Thoracic aorta (tissue), 2 donors: ENCODE results near the gene CCNL1. TPM values are rescaled to one million over a fixed set of nuclear protein-coding genes. Genes with fewer than 3 reads are reported as not detected.

Experiments
- ATAC-seq: fragments of 150-250 bp; one replicate; pipeline ENCODE4 v1.8.0; 2017; ENCODE audit warnings: low read depth; ENCODE audit not compliant: insufficient number of reproducible peaks, low FRiP score
- DNase-seq: peaks from one replicate; pipeline ENCODE4 v3.0.0-alpha.2; 2020; ENCODE audit warnings: low spot score
- H3K27ac ChIP-seq, 2 donors: fragments of 200-600 bp; sonication (generic); 1 replicate in 1 of 2; 2 replicates in 1 of 2; pipeline ENCODE4 v1.5.1; 2016; ENCODE audit warnings: mild to moderate bottlenecking in 2 of 2, moderate library complexity in 2 of 2
- H3K27me3 ChIP-seq: fragments of 200-600 bp; sonication (generic); replicated peaks from 2 replicates; pipeline ENCODE4 v1.6.0; 2016; ENCODE audit warnings: mild to moderate bottlenecking; ENCODE audit not compliant: insufficient read depth
- H3K36me3 ChIP-seq: fragments of 200-600 bp; sonication (generic); one replicate; pipeline ENCODE4 v1.5.1; 2016
- H3K4me1 ChIP-seq, 2 donors: fragments of 200-600 bp; sonication (generic); 1 replicate in 1 of 2; 2 replicates in 1 of 2; pipeline versions ENCODE4 v1.5.1 to v1.6.0; 2016; ENCODE audit warnings: low read depth in 2 of 2, mild to moderate bottlenecking in 1 of 2; ENCODE audit not compliant: control insufficient read depth in 1 of 2
- H3K4me3 ChIP-seq: fragments of 200-600 bp; sonication (generic); 2 replicates; pipeline ENCODE4 v1.5.1; 2016; ENCODE audit warnings: mild to moderate bottlenecking
- H3K9me3 ChIP-seq: fragments of 200-600 bp; sonication (generic); 2 replicates; pipeline ENCODE4 v1.5.1; 2016
- total RNA-seq, 2 donors: library from RNA; depleted of rRNA; stranded (reverse); fragments of >200 nt; gene quantifications; one replicate each; pipeline versions ENCODE4 v1.1.0 to v1.2.3, GENCODE V29; 2016
- TF ChIP-seq, protein P1 (sequence below): fragments of 200-600 bp; sonication (generic); IDR thresholded peaks from one replicate; pipeline ENCODE4 v1.5.1; 2019; ENCODE audit warnings: antibody characterized with exemption

Gene CCNL1
- total RNA-seq, 2 donors from 2014 or later, result 210 to 387 TPM

DNA sequence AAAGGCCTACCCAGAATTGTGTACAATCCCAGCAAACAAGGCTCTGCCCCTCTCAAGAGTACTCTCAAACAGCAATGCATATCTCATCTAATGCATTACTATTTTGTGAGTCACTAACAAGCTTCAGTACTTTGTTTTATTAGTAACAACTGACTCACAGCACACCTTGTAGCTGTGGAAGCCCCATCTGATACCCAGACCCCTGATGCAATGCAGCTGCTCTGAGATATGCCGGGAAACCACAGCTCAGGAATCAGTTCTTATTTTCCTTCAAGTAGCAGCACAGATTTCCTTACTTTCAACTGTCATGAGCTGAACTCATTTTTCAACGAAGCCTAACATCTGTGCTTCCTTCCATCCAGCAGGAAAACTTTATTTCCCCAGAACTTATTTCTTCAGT is 37.8 kb downstream of the CCNL1 start:
- H3K4me1 ChIP-seq, result no peaks in the 10 kb centered on the region
- H3K27me3 ChIP-seq, result no peaks in the 10 kb centered on the region
- DNase-seq (no peak), ATAC-seq (no peak)
- H3K36me3 ChIP-seq, result no peaks in the 10 kb centered on the region
- H3K27ac ChIP-seq, result no peak overlapping the region
- no peaks in the 10 kb centered on the region for H3K9me3 ChIP-seq
- TF ChIP-seq, protein P1, sequence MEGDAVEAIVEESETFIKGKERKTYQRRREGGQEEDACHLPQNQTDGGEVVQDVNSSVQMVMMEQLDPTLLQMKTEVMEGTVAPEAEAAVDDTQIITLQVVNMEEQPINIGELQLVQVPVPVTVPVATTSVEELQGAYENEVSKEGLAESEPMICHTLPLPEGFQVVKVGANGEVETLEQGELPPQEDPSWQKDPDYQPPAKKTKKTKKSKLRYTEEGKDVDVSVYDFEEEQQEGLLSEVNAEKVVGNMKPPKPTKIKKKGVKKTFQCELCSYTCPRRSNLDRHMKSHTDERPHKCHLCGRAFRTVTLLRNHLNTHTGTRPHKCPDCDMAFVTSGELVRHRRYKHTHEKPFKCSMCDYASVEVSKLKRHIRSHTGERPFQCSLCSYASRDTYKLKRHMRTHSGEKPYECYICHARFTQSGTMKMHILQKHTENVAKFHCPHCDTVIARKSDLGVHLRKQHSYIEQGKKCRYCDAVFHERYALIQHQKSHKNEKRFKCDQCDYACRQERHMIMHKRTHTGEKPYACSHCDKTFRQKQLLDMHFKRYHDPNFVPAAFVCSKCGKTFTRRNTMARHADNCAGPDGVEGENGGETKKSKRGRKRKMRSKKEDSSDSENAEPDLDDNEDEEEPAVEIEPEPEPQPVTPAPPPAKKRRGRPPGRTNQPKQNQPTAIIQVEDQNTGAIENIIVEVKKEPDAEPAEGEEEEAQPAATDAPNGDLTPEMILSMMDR, result no peak
- H3K4me3 ChIP-seq, result no peak overlapping the region

DNA sequence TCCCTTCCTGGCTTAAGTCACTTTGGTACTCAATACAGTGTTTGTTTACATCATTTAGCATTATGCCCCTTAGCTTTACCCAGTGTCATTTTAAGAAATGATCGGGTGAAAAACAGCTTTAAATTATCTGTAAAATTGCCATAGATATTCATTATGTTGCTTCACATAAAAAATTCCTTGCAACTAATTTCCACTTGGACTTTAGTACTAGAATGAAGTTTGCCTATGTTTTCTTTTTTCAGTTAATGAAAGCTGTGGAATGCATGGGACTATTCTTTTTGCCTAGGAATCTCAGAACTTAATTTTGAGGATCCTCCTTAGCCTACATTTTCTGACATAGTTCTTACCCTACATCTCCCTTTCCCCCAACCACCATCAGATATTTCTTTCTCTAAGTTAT is 38.4 kb downstream of the CCNL1 start:
- DNase-seq (no peak), ATAC-seq (no peak)
- H3K4me3 ChIP-seq, result no peak overlapping the region
- H3K9me3 ChIP-seq, result no peaks in the 10 kb centered on the region
- no peaks in the 10 kb centered on the region for H3K4me1 ChIP-seq
- H3K36me3 ChIP-seq, result no peaks in the 10 kb centered on the region
- TF ChIP-seq, protein P1, result no peak
- no peak overlapping the region for H3K27ac ChIP-seq
- H3K27me3 ChIP-seq, result no peaks in the 10 kb centered on the region

DNA sequence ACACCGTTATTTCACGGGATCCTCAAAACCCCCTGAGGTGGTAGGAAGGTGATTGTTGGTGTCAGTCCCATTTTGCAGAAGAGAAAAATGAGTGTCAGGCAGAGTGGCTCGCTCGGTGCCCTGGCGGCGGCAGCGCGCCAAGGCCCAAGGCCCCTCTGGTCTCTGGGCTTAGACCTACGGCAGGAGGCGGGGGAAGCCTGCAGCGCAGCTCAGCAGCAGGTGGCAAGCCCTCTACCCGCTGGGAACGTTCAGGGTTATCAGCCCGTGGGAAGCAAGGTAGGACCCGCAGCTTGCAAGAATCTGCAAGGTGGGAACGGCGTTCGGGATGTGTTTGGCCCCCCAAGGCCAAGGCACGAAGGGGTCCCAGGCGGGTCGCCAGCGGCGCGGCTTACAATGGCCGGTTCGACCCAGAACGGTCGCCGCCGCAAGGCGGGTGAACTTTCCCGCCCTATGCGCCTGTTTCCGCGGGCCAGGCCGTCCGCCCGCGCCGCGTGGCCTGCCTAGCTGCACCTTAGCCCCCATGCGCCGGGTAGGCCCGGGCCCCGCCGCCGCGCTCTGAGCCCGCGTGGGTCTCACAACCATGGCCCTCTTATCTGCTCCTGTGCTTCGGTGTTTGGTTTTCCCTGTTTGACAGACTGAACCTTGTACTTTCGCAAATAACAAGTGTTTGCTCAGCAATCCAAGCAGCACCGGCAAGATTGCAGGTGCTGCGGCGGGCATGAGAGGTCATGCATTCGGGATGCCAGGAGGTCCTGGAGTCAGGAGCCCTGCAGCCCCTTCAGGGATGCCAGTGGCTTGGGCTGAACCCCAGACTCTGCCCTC is 39.7 kb downstream of the CCNL1 start:
- Histone ChIP-seq H3K27ac (no peak overlapping the region), H3K36me3 (no peaks in the 10 kb centered on the region), H3K4me3 (no peak overlapping the region), H3K4me1 (no peaks in the 10 kb centered on the region), H3K9me3 (no peaks in the 10 kb centered on the region), H3K27me3 (no peaks in the 10 kb centered on the region)
- DNase-seq (no peak), ATAC-seq (no peak)
- TF ChIP-seq, protein P1, result no peak

DNA sequence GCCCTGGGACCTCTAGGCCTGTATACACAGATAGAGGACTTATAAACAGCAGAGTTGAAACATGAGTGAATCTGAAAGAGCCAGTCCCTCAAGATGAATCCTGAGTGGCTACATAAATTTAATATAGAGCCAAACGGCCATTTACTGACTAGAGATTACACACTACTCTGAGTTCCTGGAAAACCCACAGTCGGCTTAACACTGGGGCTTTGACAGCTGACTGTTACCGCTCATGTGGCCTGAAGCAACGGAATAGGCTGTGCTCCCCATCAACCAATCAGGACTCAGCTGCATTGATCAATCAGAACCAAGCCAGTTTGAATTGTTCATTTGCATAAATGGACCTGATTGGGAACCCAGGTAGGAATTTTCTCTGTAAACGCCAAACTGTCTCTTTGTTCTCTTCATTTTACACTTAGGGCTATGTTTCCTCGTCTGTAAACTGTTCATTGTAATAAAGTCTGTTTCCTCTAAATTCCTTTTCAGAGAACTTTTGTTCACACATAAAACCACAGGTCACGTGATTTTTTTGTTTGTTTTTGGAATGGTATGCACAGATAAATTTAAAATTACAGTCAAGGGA is 40.5 kb downstream of the CCNL1 start:
- Histone ChIP-seq H3K36me3 (no peaks in the 10 kb centered on the region), H3K27me3 (no peaks in the 10 kb centered on the region), H3K4me1 (no peaks in the 10 kb centered on the region), H3K27ac (no peak overlapping the region), H3K4me3 (no peak overlapping the region), H3K9me3 (no peaks in the 10 kb centered on the region)
- no peak for ATAC-seq
- DNase-seq, result no peak
- TF ChIP-seq, protein P1, result no peak

DNA sequence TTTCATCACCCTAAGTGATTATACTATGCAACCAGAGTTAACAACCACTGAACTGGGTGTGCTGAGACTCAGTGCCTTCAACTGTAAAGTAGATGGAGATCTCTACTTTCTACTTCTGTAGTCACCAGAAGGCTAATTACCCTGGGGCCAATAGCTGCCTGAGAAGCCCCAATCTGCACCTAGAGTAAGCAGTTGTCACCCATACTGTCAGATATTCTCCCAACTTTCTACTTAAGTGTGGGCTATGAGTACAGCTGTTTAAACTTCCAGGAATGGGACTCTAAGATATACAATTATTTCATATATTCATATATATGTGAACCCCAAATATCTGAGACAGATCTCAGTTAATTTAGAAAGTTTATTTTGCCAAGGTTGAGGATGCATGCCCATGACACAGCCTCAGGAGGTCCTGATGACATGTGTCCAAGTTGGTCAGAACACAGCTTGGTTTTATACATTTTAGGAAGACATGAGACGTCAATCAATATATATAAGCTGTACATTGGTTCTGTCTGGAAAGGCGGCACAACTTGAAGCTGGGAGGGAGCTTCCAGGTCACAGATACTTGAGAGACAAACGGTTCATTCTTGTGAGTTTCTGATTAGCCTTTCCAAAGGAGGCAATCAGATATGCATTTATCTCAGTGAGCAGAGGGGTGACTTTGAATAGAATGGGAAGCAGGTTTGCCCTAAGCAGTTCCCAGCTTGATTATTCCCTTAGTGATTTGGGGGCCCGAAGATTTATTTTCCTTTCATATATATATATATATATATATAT is 41.9 kb downstream of the CCNL1 start:
- no peak overlapping the region for H3K27ac ChIP-seq
- TF ChIP-seq, protein P1, result no peak
- no peak overlapping the region for H3K4me3 ChIP-seq
- ATAC-seq (no peak), DNase-seq (no peak)
- no peaks in the 10 kb centered on the region for H3K9me3 ChIP-seq
- no peaks in the 10 kb centered on the region for H3K36me3 ChIP-seq
- H3K27me3 ChIP-seq, result no peaks in the 10 kb centered on the region
- H3K4me1 ChIP-seq, result no peaks in the 10 kb centered on the region
